ENCODE measurements around the gene ARHGAP6. TPM values are rescaled to one million over a fixed set of nuclear protein-coding genes. Genes with fewer than 3 reads are reported as not detected.

The ARHGAP6 gene
- total RNA-seq, 2 donors from 2014 or later: 1.4 to 5.6 TPM

DNA sequence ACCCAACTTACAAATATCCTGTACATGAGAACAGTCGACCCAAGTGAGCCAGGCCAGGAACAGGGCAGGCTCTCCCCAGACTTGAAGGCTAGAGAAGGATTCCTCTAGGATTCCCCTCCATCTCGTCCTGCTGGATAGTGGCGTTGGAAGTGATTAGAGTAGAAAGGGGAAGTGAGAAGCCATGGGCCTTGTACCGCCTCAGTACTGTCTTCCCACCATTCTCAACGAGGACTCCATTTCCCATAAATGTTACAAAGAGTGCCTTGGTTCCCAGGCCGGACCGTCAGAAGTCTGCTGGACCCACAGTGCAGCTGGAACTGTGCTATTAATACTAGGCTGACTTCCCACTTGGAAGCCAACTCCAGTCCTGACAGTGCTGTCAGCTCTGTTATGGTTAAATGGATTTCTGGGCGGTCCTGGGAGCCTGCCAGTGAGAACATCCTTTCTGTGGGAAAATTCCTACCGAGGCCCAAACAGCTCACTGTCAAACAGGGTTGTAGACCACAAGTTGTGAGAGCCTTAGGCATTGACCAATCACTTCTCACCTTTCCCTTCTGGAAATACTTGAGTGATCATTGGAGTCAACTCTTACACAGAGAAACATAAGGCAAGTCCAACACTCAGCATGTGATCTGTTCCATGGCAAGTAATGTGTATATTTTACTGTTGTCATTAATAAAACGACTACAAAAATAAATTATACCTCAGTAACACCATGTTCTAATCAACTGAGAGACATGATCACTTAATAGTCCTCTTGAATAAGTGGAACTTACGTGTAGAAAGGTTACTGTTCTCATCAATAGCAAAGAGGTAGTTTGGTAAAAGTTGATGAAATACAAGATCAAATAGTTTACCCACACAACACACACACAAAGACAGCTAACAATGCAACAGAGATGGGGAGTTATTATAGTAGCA, 314.1 kb downstream of the ARHGAP6 start:
- intact Hi-C loops (cut with DNase I, micrococcal nuclease): no loop called here

DNA sequence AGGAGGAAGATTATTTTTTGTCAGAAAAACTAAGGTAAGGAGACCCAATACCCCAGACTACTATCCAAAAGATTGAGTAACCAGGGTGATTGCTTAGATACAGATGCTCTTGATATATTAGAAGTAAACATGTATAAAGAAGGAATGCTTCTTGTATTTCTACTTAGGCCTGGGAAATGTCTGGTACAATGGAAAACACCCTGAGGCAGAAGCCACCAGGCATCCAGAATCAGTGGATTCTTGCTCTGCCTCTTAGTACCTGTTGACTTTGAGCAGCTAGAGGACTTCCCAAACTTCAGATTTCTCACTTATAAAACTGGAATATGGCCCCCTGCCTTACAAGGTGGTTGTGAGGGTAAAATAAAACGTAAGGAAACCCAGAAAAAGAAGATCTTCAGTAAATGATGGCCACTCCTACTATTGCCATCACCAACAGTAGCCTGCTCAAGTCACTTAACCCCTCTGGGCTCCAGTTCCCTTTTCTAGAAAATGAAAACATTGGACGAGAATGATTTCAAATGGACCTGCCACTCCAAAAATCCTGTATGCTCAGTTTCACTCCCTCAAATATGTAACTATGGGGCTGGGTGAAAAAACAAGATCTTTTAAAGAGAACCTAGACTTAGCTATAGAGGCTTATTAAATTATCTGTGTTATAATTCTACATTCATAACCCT, 315.9 kb downstream of the ARHGAP6 start:
- DNase-seq: no peak
- no peak for ATAC-seq
- intact Hi-C loops (cut with DNase I, micrococcal nuclease): no loop called here

More for the DNA sequence above, 314.1 kb downstream of the ARHGAP6 start:
- ATAC-seq: peak; percentile 8
- DNase-seq: peak; percentile 19 to 46

GRCh38 chrX:11349020-11349419, 316.7 kb downstream of the ARHGAP6 start:
- ATAC-seq (no peak), DNase-seq (no peak)
- intact Hi-C loops (cut with DNase I, micrococcal nuclease): no loop called here

GRCh38 chrX:11347300-11347699, 318.4 kb downstream of the ARHGAP6 start:
- intact Hi-C loops (cut with DNase I, micrococcal nuclease): no loop called here
- no peak for DNase-seq
- no peak for ATAC-seq

- intact Hi-C loops (cut with DNase I, micrococcal nuclease): no loop called here
- DNase-seq (no peak), ATAC-seq (no peak)
Measured at GRCh38 chrX:11346121-11346682, 319.5 kb downstream of the ARHGAP6 start.

DNA sequence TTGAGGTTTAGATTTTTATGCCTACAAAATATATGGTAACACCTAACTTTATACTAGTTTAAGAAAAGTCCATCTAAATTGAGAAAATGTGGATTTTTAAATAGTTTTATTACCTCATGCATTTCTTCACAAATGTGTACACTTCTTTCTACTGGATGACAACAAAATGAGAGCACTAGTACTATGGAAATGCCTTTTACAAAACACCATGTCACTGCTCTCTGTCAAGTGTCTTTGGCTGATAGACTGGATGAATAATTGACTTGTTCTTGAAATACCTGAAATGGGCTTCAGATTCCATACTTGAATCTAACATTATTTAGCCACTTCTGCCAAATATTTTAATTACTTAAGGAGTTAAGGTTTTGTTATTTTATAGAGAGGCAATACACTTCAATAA, 323.0 kb downstream of the ARHGAP6 start:
- ATAC-seq (no peak), DNase-seq (no peak)
- intact Hi-C loops (cut with DNase I, micrococcal nuclease): no loop called here

- intact Hi-C loops (cut with DNase I, micrococcal nuclease): no loop called here
- DNase-seq (peak; percentile 23 to 40), ATAC-seq (no peak)
Measured at GRCh38 chrX:11341274-11342201, 324.2 kb downstream of the ARHGAP6 start.

- DNase-seq (no peak), ATAC-seq (peak; percentile 70)
- intact Hi-C loops (cut with DNase I, micrococcal nuclease): no loop called here
Measured at GRCh38 chrX:11337292-11338009, 328.3 kb downstream of the ARHGAP6 start.

DNA sequence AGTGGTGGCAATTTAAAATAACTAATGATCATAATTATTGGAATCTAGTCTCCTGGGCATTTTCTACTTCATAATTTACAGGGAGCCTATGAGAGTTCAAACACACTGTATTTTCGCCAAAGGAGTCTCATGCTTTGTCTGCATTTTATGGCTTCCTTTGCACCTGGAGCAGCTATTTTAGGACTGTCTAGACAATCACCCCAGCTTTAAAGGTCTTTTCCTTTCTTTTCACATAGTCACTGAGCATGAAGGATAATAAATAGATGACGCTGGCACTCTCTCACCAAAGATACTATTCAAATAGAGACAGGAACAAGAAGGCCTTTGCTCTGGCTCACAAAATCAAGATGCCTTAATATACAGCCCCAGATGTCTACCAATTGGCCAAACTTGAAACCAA, 329.5 kb downstream of the ARHGAP6 start:
- no peak for ATAC-seq
- intact Hi-C loops (cut with DNase I, micrococcal nuclease): no loop called here
- DNase-seq: no peak

GRCh38 chrX:11334165-11334564, 331.6 kb downstream of the ARHGAP6 start:
- DNase-seq (no peak), ATAC-seq (no peak)
- intact Hi-C loops (cut with DNase I, micrococcal nuclease): no loop called here

- intact Hi-C loops (cut with DNase I, micrococcal nuclease): no loop called here
- no peak for DNase-seq
- ATAC-seq: no peak
Measured at GRCh38 chrX:11331788-11332187, 333.9 kb downstream of the ARHGAP6 start.

DNA sequence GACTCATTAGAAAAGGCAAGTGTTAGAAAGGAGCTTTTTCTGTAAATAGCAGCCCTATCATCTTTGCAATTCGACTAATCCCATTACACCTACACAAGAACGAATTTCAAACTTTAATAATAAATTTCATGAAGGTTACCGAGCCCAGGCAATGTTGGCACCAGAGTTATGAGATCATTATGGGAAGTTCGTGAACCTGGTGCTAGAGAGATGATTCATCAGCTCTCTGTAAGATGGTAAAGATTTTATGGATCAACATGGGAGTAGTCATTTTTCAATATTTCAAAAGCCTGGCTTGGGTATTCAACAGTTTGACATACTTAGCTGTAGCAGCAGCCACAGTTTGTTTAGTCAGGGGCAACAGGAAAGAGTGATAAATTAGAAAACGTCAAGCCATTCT, 336.7 kb downstream of the ARHGAP6 start:
- intact Hi-C loops (cut with DNase I, micrococcal nuclease): no loop called here
- DNase-seq (no peak), ATAC-seq (no peak)

DNA sequence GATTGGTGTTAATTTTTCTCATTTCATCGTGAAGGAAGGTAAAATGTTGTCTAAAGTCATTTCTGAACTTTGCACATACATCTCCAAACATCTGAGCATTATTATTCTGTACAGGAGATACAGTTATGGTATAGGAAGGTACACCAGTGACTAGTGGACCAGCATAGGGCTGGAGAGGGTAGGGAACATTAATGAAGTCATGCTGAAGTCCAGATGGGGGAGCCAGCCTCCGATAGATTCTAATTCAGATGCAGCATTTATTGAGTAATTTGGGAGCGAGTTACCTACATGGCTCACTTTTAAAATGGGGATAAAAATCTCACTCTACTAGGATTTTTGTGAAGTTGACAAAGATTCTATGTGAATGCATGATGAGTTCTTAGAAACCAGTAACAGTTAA, 337.6 kb downstream of the ARHGAP6 start:
- intact Hi-C loops (cut with DNase I, micrococcal nuclease): no loop called here
- DNase-seq (no peak), ATAC-seq (no peak)

DNA sequence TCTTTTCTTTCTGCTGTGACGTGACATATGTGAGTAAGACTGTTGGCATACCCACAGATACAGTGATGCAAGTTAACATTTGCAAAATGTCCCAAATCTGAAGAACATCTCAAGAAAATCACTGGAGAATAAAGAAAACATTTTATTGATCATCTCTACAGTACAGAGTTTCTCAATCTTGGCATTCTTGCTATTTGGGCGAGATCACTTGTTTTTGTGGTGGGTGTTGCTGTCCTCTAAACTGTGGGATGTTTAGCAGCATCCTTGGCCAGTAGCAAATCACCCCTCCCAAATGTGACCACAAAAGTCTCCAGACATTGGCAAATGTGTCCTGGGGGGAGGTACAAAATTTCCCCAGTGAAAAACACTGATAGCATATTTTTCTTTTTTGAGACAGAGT, 343.7 kb downstream of the ARHGAP6 start:
- intact Hi-C loops (cut with DNase I, micrococcal nuclease): no loop called here
- DNase-seq (no peak), ATAC-seq (no peak)

GRCh38 chrX:11319806-11320520, 345.8 kb downstream of the ARHGAP6 start:
- DNase-seq (no peak), ATAC-seq (no peak)
- intact Hi-C loops (cut with DNase I, micrococcal nuclease): no loop called here

GRCh38 chrX:11311706-11312105, 354.0 kb downstream of the ARHGAP6 start:
- ATAC-seq (no peak), DNase-seq (no peak)
- intact Hi-C loops (cut with DNase I, micrococcal nuclease): no loop called here

DNA sequence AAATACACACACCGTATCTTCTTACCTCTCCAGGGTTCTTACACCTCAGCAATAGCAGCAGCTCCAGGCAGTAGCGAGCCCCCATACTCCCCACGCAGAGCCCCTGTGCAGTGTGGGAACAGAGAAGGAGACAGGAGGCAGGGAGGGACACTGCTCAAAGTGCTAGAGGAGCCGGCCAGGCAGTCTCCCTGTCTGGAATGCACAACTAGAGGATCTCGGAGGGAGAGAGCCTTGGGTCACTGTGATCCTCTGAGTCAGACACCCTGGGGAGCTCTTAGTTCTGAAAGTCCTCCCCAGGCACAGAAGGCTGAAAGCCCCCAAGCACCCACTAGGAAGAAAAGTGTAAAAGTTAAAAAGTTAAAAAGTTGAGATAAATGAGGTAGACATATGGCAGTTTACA, 356.5 kb downstream of the ARHGAP6 start:
- no peak for DNase-seq
- ATAC-seq: no peak
- intact Hi-C loops (cut with DNase I, micrococcal nuclease): no loop called here

- DNase-seq (no peak), ATAC-seq (no peak)
- intact Hi-C loops (cut with DNase I, micrococcal nuclease): no loop called here
Measured at GRCh38 chrX:11305641-11306040, 360.1 kb downstream of the ARHGAP6 start.
